Sciatic nerve (tissue), 2 donors: ENCODE data around the gene SLAMF6. TPM values are rescaled to one million over a fixed set of nuclear protein-coding genes. Genes with fewer than 3 reads are reported as not detected.
"Not testable (repeated sequence)": the region's sequence is repeated elsewhere in the genome, so short reads cannot be mapped to it uniquely, and the experiment has no call there.

Experiments
- ATAC-seq: fragments of 200-7000 bp; cut with Tn5 transposase; one replicate; pipeline ENCODE4 v1.9.1; 2020; ENCODE audit warnings: mild to moderate bottlenecking, moderate library complexity
- DNase-seq: peaks from one replicate; pipeline ENCODE4 v3.0.0-alpha.2; 2020; ENCODE audit warnings: low spot score
- intact Hi-C: fragments of 100-400 bp; cut with DNase I; formaldehyde crosslinking; loops from one replicate; pipeline ENCODE4 v1.14.2; 2022
- total RNA-seq: library from RNA; stranded (reverse); fragmentation: NEBNext Ultra II Directional; extraction: Animal tissue kit (Norgen Biotek cat#: 25700); gene quantifications from one replicate; pipeline ENCODE4 v1.2.1, GENCODE V29; 2021
- donor health status: DM: no; HTN: no; CAD: no.
- donor health status: DM: no; HTN: no; CAD: no.

The SLAMF6 gene
- total RNA-seq, 1 donor from 2014 or later: 0.85 TPM

DNA sequence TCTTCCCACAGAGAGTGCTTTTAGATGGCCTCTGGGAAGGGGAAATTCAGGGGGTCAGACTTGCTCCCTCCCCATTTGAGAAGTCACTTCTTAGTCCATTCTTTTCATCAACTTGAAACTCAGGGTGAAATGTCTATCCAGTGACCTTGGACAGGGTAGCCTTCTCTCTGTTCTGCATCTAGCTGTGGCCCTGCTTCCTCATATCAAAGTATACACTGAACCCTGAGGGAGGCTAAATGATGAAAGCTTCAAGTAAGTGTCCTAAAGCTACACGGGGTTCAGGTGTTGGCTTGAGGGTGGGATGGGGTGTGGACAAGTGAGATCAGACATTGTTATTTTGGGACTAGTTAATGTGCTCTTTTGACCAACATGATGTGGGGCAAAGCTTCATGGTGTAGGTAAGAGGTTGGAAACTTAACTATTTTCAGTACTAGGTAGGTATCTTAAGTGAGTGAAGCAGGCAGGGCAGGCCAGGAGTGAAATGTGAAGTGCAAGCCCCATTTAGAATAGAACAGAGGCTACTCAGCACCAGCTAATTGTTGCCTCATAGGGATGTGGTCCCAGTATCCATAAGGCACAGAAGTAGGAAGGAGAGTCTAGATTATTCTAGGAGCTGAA is 41.0 kb downstream of the SLAMF6 start:
- DNase-seq (no peak), ATAC-seq (no peak)
- intact Hi-C loops: no loop called here

DNA sequence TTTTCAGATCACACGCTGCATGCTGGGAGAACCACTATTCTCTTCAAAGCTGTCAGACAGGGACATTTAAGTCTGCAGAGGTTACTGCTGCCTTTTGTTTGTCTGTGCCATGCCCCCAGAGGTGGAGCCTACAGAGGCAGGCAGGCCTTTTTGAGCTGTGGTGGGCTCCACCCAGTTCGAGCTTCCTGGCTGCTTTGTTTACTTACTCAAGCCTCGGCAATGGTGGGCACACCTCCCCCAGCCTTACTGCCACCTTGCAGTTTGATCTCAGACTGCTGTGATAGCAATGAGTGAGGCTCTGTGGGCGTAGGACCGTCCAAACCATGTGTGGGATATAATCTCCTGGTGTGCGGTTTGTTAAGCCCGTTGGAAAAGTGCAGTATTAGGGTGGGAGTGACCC is 42.3 kb downstream of the SLAMF6 start:
- ATAC-seq, intact Hi-C loops, DNase-seq: not testable (repeated sequence)

DNA sequence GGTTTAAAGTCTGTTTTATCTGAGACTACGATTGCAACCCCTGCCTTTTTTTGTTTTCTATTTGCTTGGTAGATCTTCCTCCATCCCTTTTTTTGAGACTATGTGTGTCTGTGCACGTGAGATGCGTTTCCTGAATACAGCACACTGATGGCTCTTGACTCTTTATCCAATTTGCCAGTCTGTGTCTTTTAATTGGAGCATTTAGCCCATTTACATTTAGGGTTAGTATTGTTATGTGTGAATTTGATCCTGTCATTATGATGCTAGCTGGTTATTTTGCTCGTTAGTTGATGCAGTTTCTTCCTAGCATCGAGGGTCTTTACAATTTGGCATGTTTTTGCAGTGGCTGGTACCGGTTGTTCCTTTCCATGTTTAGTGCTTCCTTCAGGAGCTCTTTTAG is 44.0 kb downstream of the SLAMF6 start:
- not testable (repeated sequence) for DNase-seq, ATAC-seq

DNA sequence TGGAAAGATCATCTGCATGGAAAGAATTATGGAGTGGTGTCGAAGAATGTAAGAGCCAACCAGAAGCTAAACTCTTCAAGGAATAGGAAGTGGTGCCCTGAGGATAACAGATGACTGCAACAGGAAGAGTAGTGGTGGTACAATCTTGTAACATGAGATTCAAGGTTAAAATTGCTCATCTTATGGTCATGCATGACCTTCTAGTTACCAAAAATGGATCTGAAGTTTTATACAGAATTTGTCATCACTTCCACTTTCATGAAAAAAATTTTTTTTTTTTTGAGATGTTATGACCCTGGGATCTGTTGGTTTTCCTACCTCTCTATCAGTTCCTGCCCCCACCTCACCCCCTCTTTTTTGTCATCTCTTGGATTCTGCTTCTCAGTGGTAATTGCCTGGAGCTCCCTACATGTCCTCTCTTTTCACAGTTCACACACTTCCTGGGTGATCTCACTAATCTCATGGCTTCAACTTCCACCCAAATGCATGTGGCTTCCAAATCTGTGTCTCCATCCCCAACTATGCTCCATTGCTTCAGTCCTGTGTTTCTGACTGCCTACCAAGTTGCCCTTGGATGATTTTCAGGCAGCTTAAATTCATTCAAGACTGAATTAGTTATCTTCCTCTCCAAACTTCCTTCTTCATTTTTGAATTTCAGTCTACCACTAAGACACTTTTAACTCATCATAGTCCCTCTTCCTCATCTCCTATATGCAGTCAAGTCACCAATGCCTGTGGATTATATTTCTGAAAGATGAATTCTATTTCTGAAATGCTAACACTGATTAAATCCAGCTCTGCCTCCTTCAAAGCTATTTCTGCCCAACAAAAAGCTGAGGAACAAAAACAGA is 48.4 kb downstream of the SLAMF6 start:
- intact Hi-C loops: no loop called here
- ATAC-seq (no peak), DNase-seq (no peak)

More for the DNA sequence above, 44.0 kb downstream of the SLAMF6 start:
- intact Hi-C loops: not testable (repeated sequence)

DNA sequence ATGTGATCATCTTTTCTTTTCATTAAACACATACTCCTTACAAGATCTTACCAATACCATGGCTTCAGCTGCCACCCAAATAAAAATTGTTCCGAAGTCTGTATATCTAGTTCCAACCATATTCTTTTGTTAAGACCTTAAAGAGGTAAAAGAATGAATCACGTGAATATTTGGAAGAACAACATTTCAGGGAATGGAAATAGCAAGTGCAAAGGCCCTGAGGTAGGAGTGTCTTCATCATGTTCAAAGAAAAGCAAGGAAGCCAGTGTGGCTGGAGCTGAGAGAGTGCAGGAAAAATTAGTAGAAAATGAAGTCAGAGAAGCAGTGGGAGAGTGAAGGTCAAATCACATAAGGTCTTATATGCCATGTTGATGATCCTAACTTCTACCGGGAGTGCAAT is 50.9 kb downstream of the SLAMF6 start:
- no peak for DNase-seq
- no peak for ATAC-seq
- intact Hi-C loops: no loop called here

DNA sequence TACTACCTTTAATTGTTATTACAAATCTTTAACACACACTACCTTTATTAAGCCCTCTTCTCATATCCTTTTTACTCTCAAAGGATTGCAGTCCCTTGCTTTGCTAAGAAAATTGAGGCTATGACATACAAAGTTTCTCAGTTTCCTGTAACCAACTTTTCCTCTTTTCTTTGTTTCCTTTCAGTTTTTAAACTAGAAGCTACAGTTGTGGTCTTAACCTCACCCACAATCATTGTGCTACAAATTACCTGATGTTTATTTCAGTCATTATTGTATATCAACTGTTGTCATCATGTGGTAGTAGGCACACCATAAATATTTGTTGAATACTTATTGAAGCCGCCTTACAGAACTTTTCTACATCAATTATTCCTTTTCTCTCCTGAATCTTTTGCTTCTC is 51.8 kb downstream of the SLAMF6 start:
- ATAC-seq: no peak
- DNase-seq: no peak
- intact Hi-C loops: no loop called here

DNA sequence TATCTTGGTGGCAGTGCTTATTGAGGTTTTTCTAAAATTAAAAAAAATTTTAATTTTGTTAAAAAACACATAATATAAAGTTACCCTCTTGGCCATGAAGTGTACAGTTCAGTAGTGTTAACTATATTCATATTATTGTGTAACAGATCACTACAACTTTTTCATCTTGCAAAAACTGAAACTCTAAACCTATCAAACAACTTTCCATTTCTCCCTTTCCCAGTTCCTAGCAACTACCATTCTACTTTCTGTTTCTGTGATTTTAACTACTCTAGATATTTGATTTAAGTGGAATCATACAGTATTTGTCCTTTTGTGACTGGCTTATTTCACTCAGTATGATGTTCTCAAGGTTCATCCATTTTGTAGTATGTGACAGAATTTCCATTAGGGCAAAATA is 55.5 kb downstream of the SLAMF6 start:
- intact Hi-C loops: no loop called here
- DNase-seq (no peak), ATAC-seq (no peak)

DNA sequence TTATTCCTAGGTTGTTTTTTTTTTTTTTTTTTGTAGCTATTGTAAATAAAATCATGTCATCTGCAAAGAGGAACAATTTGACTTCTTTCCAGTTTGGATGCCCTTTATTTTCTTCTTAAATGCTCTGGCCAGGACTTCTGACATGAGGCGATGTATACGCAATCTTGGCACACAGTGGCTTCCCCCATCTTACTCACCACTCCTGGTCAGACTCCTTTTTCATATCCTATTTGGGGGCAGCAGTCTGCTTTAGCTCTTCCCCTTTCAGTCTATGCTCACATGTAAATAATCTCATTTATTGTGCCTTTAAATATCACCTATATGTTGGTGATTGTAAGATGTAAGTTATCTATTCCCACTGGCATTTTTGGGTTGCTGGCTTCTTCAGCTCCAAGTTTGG is 56.1 kb downstream of the SLAMF6 start:
- ATAC-seq (no peak), DNase-seq (no peak)
- intact Hi-C loops: no loop called here

DNA sequence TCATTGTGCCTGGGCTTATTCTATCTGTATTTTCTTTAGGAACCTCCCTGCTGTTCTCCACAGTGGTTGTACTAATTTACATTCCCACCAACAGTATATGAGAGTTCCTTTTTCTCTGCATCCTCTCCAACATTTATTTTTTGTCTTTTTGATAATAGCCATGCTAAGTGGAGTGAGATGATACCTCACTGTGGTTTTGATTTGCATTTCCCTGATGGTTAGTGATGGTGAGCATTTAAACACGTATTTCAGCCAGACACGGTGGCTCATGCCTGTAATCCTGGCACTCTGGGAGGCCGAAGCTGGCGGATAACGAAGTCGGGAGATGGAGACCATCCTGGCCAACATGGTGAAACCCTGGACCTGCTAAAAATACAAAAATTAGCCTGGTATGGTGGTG is 57.9 kb downstream of the SLAMF6 start:
- ATAC-seq (no peak), DNase-seq (no peak)
- intact Hi-C loops: no loop called here

DNA sequence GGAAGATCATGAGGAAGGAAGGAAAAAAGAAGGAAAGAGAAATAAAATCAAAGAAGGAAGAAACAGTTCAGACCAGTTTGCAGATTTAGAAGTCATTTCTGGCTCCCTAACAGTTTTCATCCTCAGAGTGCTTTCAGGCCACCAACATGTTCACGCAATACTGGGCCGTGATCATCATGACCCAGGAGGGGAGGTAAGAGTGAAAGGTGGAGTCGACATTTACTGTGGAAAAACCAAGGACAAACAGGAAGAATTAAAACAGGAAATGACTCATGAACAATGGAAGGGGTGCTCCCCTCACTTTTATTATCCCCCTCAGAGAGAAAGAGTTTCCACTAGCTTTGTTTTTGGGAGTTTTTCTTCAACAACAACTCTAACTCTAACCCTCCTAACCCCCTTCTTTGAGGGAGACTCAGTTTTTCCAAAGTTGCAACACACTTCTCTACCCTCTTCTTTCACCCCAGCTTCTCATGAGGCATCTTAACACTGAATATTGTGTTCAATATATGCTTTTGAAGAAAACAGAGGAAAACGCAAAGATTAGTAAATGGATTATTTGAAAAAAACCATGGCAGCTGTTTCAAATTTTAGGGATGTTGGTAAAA is 62.3 kb downstream of the SLAMF6 start:
- DNase-seq (no peak), ATAC-seq (no peak)
- intact Hi-C loops: no loop called here

DNA sequence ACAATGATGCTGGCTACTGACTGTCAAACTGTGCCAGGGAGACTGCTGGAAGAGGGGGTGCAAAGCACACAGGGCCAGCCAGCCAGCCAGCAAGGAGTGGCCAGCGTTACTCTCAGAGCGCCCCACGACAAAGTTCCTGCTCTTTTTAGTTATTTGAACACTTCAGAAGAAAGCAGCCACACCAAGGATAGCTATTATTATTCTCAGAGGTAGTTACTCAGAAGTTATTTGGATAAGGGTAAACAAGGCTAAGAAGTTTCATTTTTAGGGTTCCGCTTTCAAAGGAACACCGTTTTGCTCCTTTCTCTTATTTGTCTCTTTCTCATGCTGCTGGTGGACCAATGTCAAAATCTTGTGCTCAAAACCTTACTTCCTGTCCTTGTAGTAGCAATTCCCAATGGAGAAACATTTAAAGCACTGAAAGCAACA is 62.8 kb downstream of the SLAMF6 start:
- DNase-seq: no peak
- ATAC-seq: no peak
- intact Hi-C loops: no loop called here

DNA sequence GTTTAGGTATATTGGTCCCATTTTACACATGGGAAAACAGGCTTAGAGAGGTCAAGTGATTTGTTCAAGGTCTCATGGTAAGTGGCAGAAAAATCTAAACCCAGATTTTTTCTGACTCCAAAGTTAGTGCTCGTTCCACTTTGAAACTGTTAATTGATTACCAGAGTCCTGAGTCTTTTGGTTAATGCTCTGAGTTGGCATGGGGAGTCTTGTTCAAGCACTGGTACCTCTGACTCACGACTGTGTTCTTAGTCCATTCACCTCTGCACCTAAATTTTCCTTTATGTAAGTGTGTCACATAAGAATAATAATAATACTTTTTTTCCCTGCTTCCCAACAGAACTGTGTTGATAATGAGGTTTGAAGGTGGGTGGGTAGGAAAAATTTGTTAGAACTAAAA is 63.4 kb downstream of the SLAMF6 start:
- DNase-seq (no peak), ATAC-seq (no peak)
- intact Hi-C loops: no loop called here

DNA sequence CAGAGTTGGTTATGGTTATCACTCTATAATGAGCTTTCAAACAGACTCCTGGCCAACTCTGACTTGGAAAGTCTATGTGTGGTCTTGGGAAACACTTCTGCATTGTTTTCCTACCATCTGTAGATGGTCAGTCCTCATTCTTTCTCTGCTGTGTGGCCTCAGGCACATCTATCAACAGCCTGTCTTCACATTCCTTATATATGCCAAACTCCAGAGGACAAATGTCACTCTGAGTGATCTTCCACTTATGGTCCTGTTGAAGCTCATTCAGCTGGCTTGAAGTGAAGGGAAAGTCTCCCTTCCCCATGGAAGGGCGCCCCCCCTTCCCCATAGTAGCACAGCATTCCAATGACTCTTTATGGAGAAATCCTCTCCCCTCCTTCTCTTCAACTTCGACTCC is 64.0 kb downstream of the SLAMF6 start:
- ATAC-seq (no peak), DNase-seq (no peak)
- intact Hi-C loops: no loop called here

DNA sequence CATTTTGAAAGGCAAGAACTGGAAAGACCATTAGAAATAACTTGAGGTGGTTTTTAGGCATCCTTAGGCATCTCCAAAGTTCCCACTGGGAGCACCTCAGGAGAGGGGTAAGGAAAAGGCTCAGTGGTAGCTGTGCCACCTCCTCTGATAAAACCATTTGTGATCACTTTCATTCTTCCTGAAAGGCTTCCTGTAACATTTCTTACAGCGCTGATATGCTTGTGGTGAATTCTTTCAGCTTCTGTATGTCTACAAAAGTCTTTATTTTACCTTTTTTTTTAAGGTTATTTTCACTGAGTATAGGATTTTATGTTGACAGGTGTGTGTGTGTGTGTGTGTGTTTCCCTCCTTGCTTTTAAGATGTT is 67.9 kb downstream of the SLAMF6 start:
- DNase-seq (no peak), ATAC-seq (no peak)
- intact Hi-C loops: no loop called here

DNA sequence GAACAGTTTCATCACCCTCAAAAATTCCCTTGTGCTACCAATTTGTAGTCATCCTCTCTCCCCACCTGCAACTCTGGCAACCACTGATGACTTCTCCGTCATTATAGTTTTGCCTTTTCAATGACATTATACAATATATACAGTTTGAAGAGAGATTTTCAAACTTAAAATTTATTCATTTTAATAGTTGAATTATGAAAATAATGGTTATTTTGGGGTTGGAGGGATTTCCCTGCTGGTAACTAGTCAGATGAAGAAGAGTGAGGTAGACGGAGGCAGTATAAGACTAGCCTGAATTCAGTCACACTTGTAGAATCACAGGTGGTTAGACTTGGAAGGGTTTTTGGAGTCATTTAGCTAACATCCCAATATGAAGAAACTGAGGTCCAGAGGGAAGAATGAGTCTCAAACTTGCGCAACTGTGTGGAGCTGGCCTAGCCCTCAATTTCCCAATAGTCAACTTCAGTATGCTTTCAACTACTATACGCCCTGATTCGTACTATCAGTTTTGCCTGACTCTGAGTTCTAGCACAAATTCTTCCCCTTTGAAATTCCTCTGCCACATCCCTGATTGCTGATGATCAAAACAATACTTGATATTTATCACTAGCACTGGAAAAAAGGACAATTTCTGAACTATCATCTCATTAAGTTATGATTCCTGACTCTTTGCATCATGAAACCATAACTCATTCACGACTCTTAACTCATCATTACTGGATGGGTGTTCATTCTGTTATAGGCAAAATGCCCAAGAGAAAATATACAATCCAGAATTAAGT is 68.5 kb downstream of the SLAMF6 start:
- no peak for DNase-seq
- intact Hi-C loops: no loop called here
- no peak for ATAC-seq

DNA sequence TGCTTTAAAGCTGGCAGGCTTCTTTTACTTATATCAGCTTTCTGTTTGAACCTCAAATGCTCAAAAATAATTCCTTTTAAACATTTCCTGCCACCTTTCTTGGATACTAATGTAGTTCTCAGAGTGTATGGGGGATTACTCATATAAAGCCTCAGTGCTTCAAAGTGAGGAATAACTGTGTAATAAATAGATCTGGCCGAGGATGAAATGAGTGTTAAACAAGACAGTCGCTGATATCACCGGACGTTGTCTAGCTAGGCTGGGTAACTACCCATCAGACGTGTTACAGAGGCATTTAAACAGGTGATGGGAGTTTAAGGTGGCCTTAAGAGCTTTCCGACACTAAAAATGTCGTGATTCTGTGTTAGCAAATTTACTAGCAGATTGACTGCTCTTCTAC is 69.6 kb downstream of the SLAMF6 start:
- ATAC-seq (no peak), DNase-seq (no peak)
- intact Hi-C loops: no loop called here

DNA sequence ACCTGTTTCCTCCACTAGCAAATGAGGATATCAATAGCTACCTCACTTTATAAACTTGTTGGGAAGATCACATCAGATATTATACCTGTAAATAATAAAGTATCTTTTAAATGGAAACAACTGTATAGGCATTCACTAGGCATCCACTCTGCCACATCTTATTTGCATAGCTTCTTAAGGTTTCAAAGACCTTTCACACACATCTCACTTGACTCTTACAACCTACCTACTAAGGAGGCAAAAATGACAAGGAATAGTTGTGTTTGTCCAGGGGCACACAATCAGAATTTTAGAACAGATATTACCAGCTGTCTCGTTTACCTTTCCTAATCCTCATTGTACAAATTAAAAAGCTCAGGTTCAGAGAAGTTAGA is 71.2 kb downstream of the SLAMF6 start:
- ATAC-seq: no peak
- DNase-seq: no peak
- intact Hi-C loops: no loop called here

DNA sequence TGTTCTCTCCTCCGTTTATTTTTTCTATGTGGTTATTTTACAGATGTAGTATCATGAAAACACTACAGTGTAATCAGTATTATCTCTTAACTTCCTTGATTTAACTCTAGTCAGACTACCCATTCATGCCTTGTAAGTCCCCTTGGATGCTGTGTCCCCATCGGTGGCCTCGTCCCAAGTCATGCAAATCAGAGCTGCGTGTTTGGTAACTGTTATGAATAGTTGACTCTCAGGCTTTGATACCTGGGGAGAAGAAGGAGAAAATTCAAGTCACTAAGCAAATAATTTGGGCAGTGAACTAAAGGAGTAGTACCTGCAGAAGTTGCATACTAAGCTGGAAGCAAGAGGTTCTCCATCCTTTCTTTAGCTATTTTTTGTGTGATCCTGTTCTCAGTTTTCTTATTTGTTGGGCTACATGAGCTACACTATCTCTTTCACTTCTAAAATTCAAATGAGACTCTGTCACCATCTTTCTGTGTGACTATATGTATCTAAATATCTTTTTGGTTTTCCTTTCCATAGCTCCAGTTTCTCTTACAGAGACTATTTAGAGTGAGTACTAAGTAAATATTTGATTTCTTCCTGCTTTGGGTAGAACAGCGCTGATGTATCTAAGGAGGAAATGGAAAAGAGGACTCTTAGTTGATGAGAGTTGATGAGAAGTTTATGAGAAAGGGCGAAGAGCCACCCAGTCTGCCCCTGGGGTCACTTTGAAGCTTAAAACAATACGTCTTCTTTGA is 71.8 kb downstream of the SLAMF6 start:
- ATAC-seq (no peak), DNase-seq (no peak)
- intact Hi-C loops: no loop called here

DNA sequence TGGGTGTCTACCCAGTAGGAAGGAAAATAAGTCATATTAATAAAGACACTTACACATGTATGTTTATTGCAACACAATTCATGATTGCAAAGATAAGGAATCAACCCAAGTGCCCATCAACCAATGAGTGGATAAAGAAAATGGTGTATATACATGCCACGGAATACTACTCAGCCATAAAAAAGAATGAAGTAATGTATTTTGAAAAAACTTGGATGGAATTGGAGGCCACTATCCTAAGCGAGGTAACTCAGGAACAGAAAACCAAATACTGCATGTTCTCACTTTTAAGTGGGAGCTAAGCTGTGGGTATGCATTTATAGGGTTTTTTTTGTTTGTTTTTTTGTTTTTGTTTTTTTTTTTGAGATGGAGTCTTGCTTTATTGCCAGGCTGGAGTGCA is 73.6 kb downstream of the SLAMF6 start:
- ATAC-seq (no peak), DNase-seq (no peak)
- intact Hi-C loops: no loop called here
